IMR-90 (cell line): Measurements from ENCODE around the gene NUP50. TPM values are rescaled to one million over a fixed set of nuclear protein-coding genes. Genes with fewer than 3 reads are reported as not detected.

Experiments
- ATAC-seq: fragments of 200-7000 bp; cut with Tn5 transposase; 2 replicates; pipeline ENCODE4 v1.9.1; 2020; ENCODE audit warnings: low read depth, mild to moderate bottlenecking, moderate library complexity
- BruUV-seq: library from RNA; stranded (reverse); fragments of 400-500 nt; replicated peaks from 2 replicates; lab custom pipeline; 2021; lab: Mats Ljungman, UMichigan
- CTCF ChIA-PET: fragments of 300-600 bp; formaldehyde crosslinking; extraction: SDS; loops from one replicate; lab custom pipeline; 2021; ENCODE audit warnings: antibody characterized with exemption; lab: Yijun Ruan, JAX
- POLR2A ChIA-PET: fragments of 300-600 bp; sonication (Branson Sonifier 250); formaldehyde crosslinking; loops from one replicate; lab custom pipeline; 2022; ENCODE audit warnings: antibody characterized with exemption; ENCODE audit not compliant: unreplicated experiment; lab: Charles Lee
- DNase-seq: peaks from one replicate; pipeline ENCODE4 v3.0.0; 2013
- H2AFZ ChIP-seq: replicated peaks from 2 replicates; pipeline ENCODE3; 2013; ENCODE audit warnings: low read length, mild to moderate bottlenecking; ENCODE audit not compliant: poor library complexity
- H2AK5ac ChIP-seq: 2 replicates; pipeline ENCODE4 v1.6.1; 2013; ENCODE audit warnings: low read depth, low read length, inconsistent platforms
- H2AK9ac ChIP-seq: replicated peaks from 2 replicates; pipeline ENCODE3; 2013; ENCODE audit warnings: mild to moderate bottlenecking, low read depth, low read length, moderate library complexity; ENCODE audit not compliant: poor library complexity
- H2BK120ac ChIP-seq: 2 replicates; pipeline ENCODE4 v1.6.1; 2013; ENCODE audit warnings: low read depth, low read length, inconsistent platforms
- H2BK15ac ChIP-seq: 3 replicates; pipeline ENCODE4 v1.6.1; 2013; ENCODE audit warnings: low read depth, low read length, inconsistent platforms
- H2BK20ac ChIP-seq: 2 replicates; pipeline ENCODE4 v1.6.1; 2013; ENCODE audit warnings: low read depth, mild to moderate bottlenecking, inconsistent platforms, low read length, moderate library complexity
- H2BK5ac ChIP-seq: 2 replicates; pipeline ENCODE4 v1.6.1; 2013; ENCODE audit warnings: mild to moderate bottlenecking, low read depth, low read length, inconsistent platforms; ENCODE audit not compliant: poor library complexity, severe bottlenecking
- H3K14ac ChIP-seq: replicated peaks from 2 replicates; pipeline ENCODE4 v1.6.1; 2013; ENCODE audit warnings: low read depth, low read length, inconsistent platforms
- H3K18ac ChIP-seq: 2 replicates; pipeline ENCODE4 v1.6.1; 2013; ENCODE audit warnings: low read depth, low read length, control low read depth
- H3K23ac ChIP-seq: 2 replicates; pipeline ENCODE4 v1.6.1; 2013; ENCODE audit warnings: low read depth, low read length, inconsistent platforms
- H3K27ac ChIP-seq: 2 replicates; pipeline ENCODE4 v1.5.1; 2013; ENCODE audit warnings: mild to moderate bottlenecking, control low read depth, low read length; ENCODE audit not compliant: insufficient read depth
- H3K27me3 ChIP-seq: 2 replicates; pipeline ENCODE4 v1.6.1; 2013; ENCODE audit warnings: low read length; ENCODE audit not compliant: control insufficient read depth, insufficient read depth
- H3K36me3 ChIP-seq: 2 replicates; pipeline ENCODE4 v1.6.1; 2013; ENCODE audit warnings: low read length, mixed read lengths; ENCODE audit not compliant: control insufficient read depth, insufficient read depth
- H3K4ac ChIP-seq: 2 replicates; pipeline ENCODE4 v1.6.1; 2013; ENCODE audit warnings: low read depth, low read length, inconsistent platforms
- H3K4me1 ChIP-seq: 2 replicates; pipeline ENCODE4 v1.6.1; 2013; ENCODE audit warnings: low read length, mixed read lengths; ENCODE audit not compliant: control insufficient read depth, insufficient read depth
- H3K4me2 ChIP-seq: 2 replicates; pipeline ENCODE4 v1.6.1; 2013; ENCODE audit warnings: low read depth, mild to moderate bottlenecking, control low read depth, low read length, moderate library complexity
- H3K4me3 ChIP-seq: 2 replicates; pipeline ENCODE4 v1.5.1; 2013; ENCODE audit warnings: low read depth, mild to moderate bottlenecking, control low read depth, low read length, moderate library complexity; ENCODE audit not compliant: insufficient read depth
- H3K56ac ChIP-seq: 2 replicates; pipeline ENCODE4 v1.6.1; 2013; ENCODE audit warnings: low read length, inconsistent platforms; ENCODE audit not compliant: insufficient read depth; ENCODE audit errors: extremely low read depth
- H3K79me1 ChIP-seq, 2 experiments: 2 replicates each; pipeline ENCODE4 v1.6.1; 2013; ENCODE audit warnings: low read length in 2 of 2, inconsistent platforms in 1 of 2, low read depth in 1 of 2
- H3K9ac ChIP-seq: 2 replicates; pipeline ENCODE4 v1.6.1; 2013; ENCODE audit warnings: low read depth, low read length, control low read depth
- H3K9me1 ChIP-seq: 2 replicates; pipeline ENCODE4 v1.6.1; 2013; ENCODE audit warnings: low read length, inconsistent platforms; ENCODE audit not compliant: insufficient read depth
- H3K9me3 ChIP-seq: 2 replicates; pipeline ENCODE4 v1.6.1; 2013; ENCODE audit warnings: low read length; ENCODE audit not compliant: control insufficient read depth, insufficient read depth
- H4K20me1 ChIP-seq: 2 replicates; pipeline ENCODE4 v1.6.1; 2013; ENCODE audit warnings: low read length, inconsistent platforms; ENCODE audit not compliant: insufficient read depth
- H4K5ac ChIP-seq: 2 replicates; pipeline ENCODE4 v1.6.1; 2013; ENCODE audit warnings: mild to moderate bottlenecking, low read depth, low read length, control low read depth
- H4K8ac ChIP-seq, 2 experiments: 2 replicates each; pipeline ENCODE4 v1.6.1; 2013; ENCODE audit warnings: low read depth in 2 of 2, low read length in 2 of 2, control low read depth in 1 of 2, inconsistent platforms in 1 of 2
- H4K91ac ChIP-seq: 2 replicates; pipeline ENCODE4 v1.6.1; 2013; ENCODE audit warnings: low read depth, low read length, inconsistent platforms; ENCODE audit not compliant: insufficient read depth
- BHLHE40 ChIP-seq: fragments of 150-350 bp; IDR thresholded peaks from 2 replicates; pipeline ENCODE4 v1.6.1; 2016; ENCODE audit warnings: mild to moderate bottlenecking, low read depth, low read length
- CHD1 ChIP-seq: IDR thresholded peaks from 2 replicates; pipeline ENCODE4 v1.6.1; 2012; ENCODE audit warnings: low read depth, low read length, improper control_type of control experiment
- NFE2L2 ChIP-seq: fragments of 150-350 bp; IDR thresholded peaks from 2 replicates; pipeline ENCODE4 v1.6.1; 2016; ENCODE audit warnings: low read depth, mild to moderate bottlenecking, low read length
- POLR2A ChIP-seq: IDR thresholded peaks from 2 replicates; pipeline ENCODE4 v1.6.1; 2012; ENCODE audit warnings: mild to moderate bottlenecking, low read depth, low read length
- SMC3 ChIP-seq: fragments of 150-350 bp; IDR thresholded peaks from 2 replicates; pipeline ENCODE4 v1.6.1; 2016; ENCODE audit warnings: low read depth, mild to moderate bottlenecking, antibody characterized with exemption, low read length, moderate library complexity
- WGBS, 2 experiments: methylation state at CpG; one replicate each; pipeline versions ENCODE4 v1.1.5 to v1.1.7; 2013; ENCODE audit warnings: missing lambda C conversion rate in 2 of 2; ENCODE audit not compliant: insufficient read length in 1 of 2; ENCODE audit errors: extremely low coverage in 2 of 2; 5-methylcytosine and 5-hydroxymethylcytosine counted together
- dilution Hi-C: fragments of 300-500 bp; cut with HindIII; formaldehyde crosslinking; loops from one replicate; pipeline ENCODE4 v1.14.3; 2018; ENCODE audit warnings: low sequenced_read_pairs; ENCODE audit not compliant: unreplicated experiment
- in situ Hi-C: fragments of 300-500 bp; cut with MboI; formaldehyde crosslinking; loops from 3 replicates; pipeline ENCODE4 v1.14.3; 2019; ENCODE audit warnings: low sequenced_read_pairs, inconsistent platforms, mixed read lengths
- intact Hi-C: fragments of 100-400 bp; cut with micrococcal nuclease; formaldehyde crosslinking; loops from 2 replicates; pipeline ENCODE4 v1.10.0; 2022
- polyA plus RNA-seq, 3 experiments: library from polyadenylated mRNA; depleted of rRNA; stranded (reverse); fragments of >200 nt; gene quantifications; 2 replicates each; pipeline ENCODE4 v1.2.3, GENCODE V29; 2012; ENCODE audit warnings: low replicate concordance in 1 of 3
- total RNA-seq: library from RNA; depleted of rRNA; stranded (reverse); fragments of >200 nt; gene quantifications from 2 replicates; pipeline ENCODE4 v1.2.3, GENCODE V29; 2012

Gene NUP50
- total and polyA plus RNA-seq, 2 of the 4 experiments (the other 2 are of a cell fraction), result 12.8 to 65.4 TPM

- Histone ChIP-seq H2BK5ac (peak overlapping the region; percentile 81), H2AK9ac (peak overlapping the region; percentile 63), H2AFZ (no peak overlapping the region), H3K4me3 (no peak overlapping the region), H2BK15ac (peak overlapping the region; percentile 85; the same call in 2 of the 3 replicates), H3K18ac (peak overlapping the region; percentile 92), H2BK20ac (peak overlapping the region; percentile 88), H2AK5ac (peak overlapping the region; percentile 96), H4K8ac (peak overlapping the region; percentile 39 to 55), H3K36me3 (peaks cover 65% of the 10 kb centered on the region), H3K4me2 (0 out of 2 replicates have a peak overlapping the region, but pooled peaks have one; percentile 40), H3K9me1 (peaks cover 15% of the 10 kb centered on the region), H3K9me3 (no peaks in the 10 kb centered on the region), H3K9ac (peak overlapping the region; percentile 11; the same call in 1 of the 2 replicates), H2BK120ac (peak overlapping the region; percentile 89), H4K91ac (peak overlapping the region; percentile 92), H3K4ac (peak overlapping the region; percentile 96), H3K79me1 (peaks cover 0 to 21% of the 10 kb centered on the region in 2 experiments; a peak in 3 of 4 replicates), H4K5ac (peak overlapping the region; percentile 89), H3K27me3 (no peaks in the 10 kb centered on the region), H3K4me1 (peaks cover 21% of the 10 kb centered on the region), H4K20me1 (peaks cover 24% of the 10 kb centered on the region), H3K23ac (peak overlapping the region; percentile 85), H3K56ac (peak overlapping the region; percentile 37; the same call in 1 of the 2 replicates), H3K27ac (peak overlapping the region; percentile 89), H3K14ac (peak overlapping the region; percentile 95)
- POLR2A ChIA-PET, result no interaction called here
- CTCF ChIA-PET, result no interaction called here
- in situ Hi-C loops, result no loop called here
- TF ChIP-seq CHD1 (no peak), NFE2L2 (no peak), POLR2A (no peak), BHLHE40 (no peak), SMC3 (no peak)
- DNase-seq (no peak), ATAC-seq (no peak)
- dilution Hi-C loops, result no loop called here
- WGBS, 2 experiments, result 98% methylated on average over 5 of the region's 9 CpGs; no CpG with 5 or more reads in 1 of the 2 experiments
- intact Hi-C loops, result loop anchor here (5.0 kb wide), 1 partner anchor 98 kb away; no protein-coding TSS in a partner anchor
- BruUV-seq, result no TSS peak
These were observed 36.5 kb downstream of the NUP50 start for GRCh38 chr22:45200230-45200629.
